ENCODE results near the gene BARHL2.

Gene BARHL2

DNA sequence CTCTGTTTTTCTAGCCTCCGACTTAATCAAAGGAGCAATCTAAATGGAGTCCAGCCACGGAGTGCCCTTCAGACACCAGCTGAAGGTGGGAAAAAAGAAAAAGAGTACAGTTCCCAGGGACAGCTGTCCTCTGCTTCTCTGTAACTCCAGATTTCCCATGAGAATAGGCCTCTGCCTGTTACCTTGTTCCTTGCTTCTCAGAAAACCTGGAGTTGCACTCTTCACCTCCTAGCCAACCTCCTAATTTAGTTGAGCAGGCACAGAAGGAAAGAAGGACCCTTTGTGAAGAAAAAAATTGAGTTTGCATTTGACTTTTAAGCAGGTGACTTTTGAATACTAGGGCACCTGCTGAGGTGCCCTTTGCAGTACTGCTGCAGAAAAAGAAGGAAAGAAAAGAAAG lies 8.3 kb downstream of the BARHL2 start:
- DNase-seq, result no peak

DNA sequence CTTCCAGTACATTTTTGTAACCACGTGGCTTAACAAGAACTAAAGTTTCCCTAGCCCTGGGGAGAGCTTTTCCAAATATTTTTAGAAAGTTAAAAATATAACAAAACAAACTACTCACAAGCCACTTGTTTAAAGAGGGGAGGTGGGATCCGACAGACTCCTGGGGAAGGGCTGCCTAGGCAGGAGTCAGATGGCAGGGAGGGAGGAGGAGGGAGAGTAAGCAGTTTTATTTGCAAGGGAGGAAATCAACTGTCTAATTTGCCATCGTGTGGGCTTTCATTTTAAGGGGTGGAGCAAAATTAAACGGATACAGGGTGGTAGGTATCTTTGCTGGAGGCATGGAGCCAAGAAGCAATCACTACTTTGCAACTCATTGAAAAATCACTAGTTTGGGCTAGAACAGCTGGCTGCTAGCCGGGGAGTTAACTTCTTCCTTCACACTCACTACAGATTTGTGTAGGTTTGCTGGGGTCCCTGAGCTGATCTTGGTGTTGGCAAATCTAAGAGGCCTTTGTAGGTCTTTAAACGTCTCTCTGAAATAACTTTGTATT lies 8.8 kb downstream of the BARHL2 start:
- DNase-seq, result no peak

- DNase-seq, result no peak
Observed at GRCh38 chr1:90707363-90707710, 9.8 kb downstream of the BARHL2 start.

GRCh38 chr1:90706437-90707362 lies 10.4 kb downstream of the BARHL2 start:
- no peak for DNase-seq

DNA sequence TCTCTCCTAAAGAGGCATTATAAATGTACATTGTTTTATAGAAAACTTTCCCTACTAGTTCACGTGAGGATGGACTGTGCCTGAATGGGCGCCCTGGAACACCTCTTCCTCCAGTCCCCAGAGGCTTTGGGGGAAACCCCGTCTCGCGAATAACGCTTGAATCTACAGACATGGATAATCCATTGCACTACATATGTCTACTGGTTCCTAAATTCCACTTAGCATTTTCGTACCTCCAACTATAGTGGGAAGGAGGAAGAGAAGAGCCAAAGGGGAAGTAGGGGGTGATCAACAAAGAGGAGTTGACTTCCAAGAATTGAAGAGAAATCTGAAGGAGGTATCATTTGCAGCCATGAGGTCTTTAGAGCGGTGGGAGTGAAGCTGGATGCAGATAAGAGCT lies 11.1 kb downstream of the BARHL2 start:
- no peak for DNase-seq

GRCh38 chr1:90704817-90705216 lies 12.3 kb downstream of the BARHL2 start:
- DNase-seq, result no peak

GRCh38 chr1:90694846-90695245 lies 22.3 kb downstream of the BARHL2 start:
- no peak for DNase-seq

- DNase-seq, result no peak
Observed at GRCh38 chr1:90687747-90688146, 29.4 kb downstream of the BARHL2 start.

DNA sequence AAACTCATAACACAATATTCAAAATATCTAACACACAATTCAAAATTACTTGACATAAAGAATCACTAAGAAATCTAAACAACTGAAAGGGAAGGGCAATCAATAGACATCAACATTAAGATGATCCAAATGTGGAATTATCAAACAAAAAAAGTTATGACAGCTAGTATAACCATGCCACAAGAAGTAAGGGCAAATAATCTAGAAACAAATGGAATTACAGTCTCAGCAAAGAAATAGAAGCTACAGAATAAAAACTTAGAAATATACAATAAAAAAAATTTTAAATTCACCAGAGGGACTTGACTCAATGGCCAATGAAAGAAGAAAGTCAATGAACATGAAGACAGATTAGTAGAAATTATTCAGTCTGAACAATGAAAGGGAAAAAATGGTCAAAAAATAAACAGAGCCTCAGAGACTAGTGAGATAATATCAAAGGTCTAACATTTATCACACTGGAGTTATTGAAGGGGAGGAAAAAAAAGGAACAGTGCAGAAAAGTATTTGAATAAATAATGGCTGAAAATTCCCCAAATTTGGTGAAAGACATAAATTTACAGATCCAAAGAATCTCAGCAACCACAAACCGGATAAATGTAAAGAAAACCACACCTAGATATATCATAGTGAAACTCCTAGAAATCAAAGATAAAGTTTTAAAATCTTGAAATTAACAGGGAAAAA lies 41.8 kb downstream of the BARHL2 start:
- DNase-seq, result no peak

GRCh38 chr1:90671741-90672140 lies 45.4 kb downstream of the BARHL2 start:
- DNase-seq, result no peak

- DNase-seq, result no peak
Observed at GRCh38 chr1:90671251-90671650, 45.9 kb downstream of the BARHL2 start.

Measured in stimulated activated naive CD4-positive, alpha-beta T cell treated with Interleukin-2 at 50 U/mL for 16 hours (primary cell).